SK-N-SH (cell line): ENCODE results near the gene KCNQ2.

Experiments
- CTCF ChIP-seq: fragments of 200-600 bp; sonication (generic); IDR thresholded peaks from 2 replicates; pipeline ENCODE4 v1.6.1; 2017; ENCODE audit warnings: antibody characterized with exemption, mild to moderate bottlenecking, moderate library complexity
- RFX5 ChIP-seq: IDR thresholded peaks from 2 replicates; pipeline ENCODE4 v1.6.1; 2012; ENCODE audit warnings: mild to moderate bottlenecking, improper control_type of control experiment, low read length

DNA sequence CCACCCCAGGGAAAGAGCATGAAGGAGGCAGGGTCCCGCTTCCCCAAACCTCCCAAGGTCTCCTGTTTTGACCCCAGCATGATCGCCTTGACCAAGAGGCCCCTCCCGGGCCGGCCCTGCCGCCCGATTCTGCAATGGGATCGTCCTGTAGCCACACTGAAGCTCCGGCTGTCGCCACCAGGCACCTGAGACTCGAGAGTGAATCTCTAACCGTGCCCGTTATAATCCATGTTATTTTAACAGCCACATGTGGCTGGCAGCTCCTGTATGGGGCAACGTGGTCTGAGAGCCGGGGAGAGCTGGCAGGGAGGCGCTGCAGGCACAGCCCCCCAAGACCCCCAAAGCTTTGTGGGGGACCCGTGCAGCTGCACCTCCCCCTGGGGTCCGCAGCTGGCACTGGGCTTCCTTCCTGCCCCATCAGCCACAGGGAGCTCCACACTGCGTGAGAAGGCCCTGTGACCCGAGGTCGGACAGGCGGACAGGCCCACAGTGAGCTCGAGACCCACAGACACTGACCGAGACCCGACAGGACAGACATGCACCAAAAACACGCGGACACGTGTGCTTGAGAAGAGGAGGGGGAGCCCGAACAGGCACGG is 51.3 kb downstream of the KCNQ2 start:
- TF ChIP-seq CTCF, result no peak
- TF ChIP-seq RFX5, result no peak
